CMK (cell line): ENCODE measurements around the gene C6orf47.

ENCODE experiments used
- DNase-seq: peaks from one replicate; pipeline ENCODE4 v3.0.0-alpha.2; 2010; ENCODE audit warnings: low read depth

The C6orf47 gene

DNA sequence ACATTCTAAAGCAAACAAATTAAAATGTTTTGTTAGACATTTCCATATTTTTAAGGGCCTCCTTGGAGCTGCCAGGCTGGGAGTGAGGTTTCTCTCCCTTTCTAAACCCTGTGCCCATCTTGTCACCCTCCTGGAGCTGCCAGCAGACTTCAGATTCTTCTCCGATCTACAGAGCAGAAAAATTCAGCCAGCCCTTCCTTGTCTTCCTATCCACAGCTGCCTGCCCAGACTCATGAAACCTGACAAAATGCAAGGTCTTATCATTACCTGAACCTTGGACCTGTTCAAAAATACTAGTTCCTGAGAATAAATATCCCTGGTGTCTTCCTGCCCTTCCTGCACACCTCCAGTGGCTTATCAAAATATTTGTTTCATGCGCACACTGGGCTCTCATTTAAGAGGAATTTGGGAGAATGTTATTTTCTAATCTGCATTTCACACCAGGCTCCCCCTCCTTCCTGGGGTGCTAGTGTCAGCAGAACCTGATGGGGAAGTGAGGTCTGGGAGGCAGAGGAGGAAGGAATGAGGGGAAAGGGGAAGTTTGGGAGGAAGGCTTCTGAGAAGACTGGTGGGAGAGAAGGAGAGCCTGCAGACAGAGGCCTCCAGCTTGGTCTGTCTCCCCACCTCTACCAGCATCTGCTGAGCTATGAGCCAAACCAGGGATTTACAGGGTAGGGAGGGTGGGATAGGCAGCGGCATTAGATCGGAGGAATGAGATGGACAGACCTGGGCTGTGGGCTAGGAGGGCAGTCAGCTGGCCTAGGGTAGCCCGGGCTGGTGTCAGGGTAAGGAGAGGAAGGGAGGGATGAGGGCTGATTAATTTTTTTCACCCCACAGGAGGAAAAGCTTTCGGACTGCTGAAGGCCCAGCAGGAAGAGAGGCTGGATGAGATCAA, 45.6 kb downstream of the C6orf47 start, which contains the start of gene AIF1:
Gene AIF1 (plus strand): TSS at position 551 of the 895 bp plus-strand sequence. CDS start 96 bp downstream, at position 647.
- DNase-seq = peak; percentile 66

- DNase-seq = no peak
These were observed 46.4 kb downstream of the C6orf47 start for GRCh38 chr6:31614075-31614619.

- DNase-seq = no peak
These were observed 49.6 kb downstream of the C6orf47 start for GRCh38 chr6:31610968-31611367.

- no peak for DNase-seq
These were observed 50.8 kb downstream of the C6orf47 start for GRCh38 chr6:31609519-31610406.
